ENCODE results near the gene GZMB.

Gene GZMB

DNA sequence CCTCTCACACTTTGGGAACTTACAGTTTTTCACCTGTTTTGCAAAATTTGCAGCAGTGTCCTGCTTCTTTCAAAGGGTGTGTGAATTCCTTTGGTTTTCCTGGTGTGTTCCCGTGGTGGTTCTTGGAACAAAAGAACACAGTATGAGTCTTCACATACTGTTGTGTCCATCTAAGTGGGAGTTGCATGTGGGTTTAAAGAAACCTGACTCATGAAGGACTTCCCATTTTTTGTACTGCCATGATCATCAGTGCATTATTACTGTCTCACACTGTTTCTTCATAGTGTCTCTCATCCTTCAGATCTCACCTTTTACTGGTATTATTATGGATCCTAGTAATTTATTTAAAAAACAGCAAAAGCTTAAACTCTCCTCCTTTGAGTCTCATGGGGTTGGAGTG, 20.7 kb downstream of the GZMB start:
- no peak overlapping the region for H3K9ac ChIP-seq
- no peak overlapping the region for H3K4me3 ChIP-seq
- no peak for TF ChIP-seq Cebpa-rat (IDR thresholded peaks at IDR 0.05)
- H3K27me3 ChIP-seq = no peaks in the 10 kb centered on the region
- no peak overlapping the region for H3K27ac ChIP-seq
- no peaks in the 10 kb centered on the region for H3K36me3 ChIP-seq
- no peaks in the 10 kb centered on the region for H4K20me1 ChIP-seq
- H3K4me2 ChIP-seq = no peak overlapping the region
- H3K4me1 ChIP-seq = peaks cover 0 to 4% (median 0%) of the 10 kb centered on the region in 10 experiments; a peak in 2 of 20 replicates
- H3K9me3 ChIP-seq (replicated peaks in 1 of 11) = peaks cover 0 to 1% (median 0%) of the 10 kb centered on the region in 11 experiments; a peak in 3 of 22 replicates

DNA sequence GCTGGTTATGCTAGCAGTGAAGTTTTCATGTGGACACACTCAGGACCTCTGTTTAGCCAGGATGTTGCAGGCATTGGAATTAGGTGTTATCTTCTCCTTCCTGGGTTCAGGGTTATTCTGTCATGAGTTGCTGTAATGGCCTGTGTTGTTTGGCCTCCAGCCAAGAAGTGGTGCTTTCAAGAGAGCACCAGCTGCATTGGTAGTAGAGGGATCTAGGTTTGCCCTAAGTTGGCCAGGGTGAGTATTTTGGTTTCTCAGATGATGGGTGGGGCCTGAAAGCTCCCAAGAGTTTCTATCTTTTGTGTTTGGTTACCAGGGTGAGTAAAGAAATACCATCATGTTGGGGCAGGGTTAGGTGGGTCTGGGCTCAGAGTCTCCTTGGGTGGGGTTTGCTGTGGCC, 21.8 kb downstream of the GZMB start:
- Histone ChIP-seq H3K9ac (no peak overlapping the region), H3K27me3 (no peaks in the 10 kb centered on the region), H3K4me2 (no peak overlapping the region), H3K4me1 (peaks cover 1 to 13% (median 9%) of the 10 kb centered on the region in 10 experiments; a peak in 14 of 20 replicates), H4K20me1 (no peaks in the 10 kb centered on the region), H3K9me3 (replicated peaks in 1 of 11) (no peaks in the 10 kb centered on the region; a peak in 1 of 22 replicates), H3K4me3 (no peak overlapping the region), H3K27ac (no peak overlapping the region), H3K36me3 (no peaks in the 10 kb centered on the region)
- TF ChIP-seq Cebpa-rat (IDR thresholded peaks at IDR 0.05) = no peak

DNA sequence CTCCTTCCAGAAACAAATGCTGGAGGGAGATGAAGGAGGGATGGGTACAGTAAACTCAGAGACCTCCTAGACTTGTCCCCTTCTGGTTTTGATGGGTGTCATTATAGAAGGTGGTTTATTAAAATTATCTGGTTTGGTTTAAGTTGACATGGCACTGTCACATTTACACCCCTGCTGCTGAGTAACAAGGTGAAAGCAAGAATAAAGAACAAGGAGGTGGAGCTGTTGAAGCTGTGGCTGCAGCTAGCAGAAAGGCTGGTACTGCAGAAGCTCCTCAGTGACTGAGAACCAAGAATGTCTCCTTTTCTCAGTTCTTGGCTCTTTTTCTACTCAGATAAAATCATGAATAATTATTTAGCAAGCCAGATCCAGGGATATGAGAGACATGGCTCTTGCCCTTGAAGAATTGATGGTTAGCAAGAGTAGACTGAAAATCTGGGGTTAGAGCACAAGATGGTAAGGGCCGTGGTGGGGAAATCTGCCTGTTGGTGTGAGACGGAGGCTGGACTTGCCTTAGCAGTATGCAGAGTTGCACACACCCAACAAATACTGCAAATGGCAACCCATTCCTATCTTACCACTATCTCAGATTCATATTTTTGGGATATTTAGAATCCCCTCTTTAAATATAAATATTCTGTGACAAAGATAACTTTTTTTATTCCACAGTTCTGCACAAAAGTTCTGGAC, 24.2 kb downstream of the GZMB start, which contains the start of gene GZMH:
Gene GZMH (minus strand): TSS at position 31 of the 690 bp plus-strand sequence. CDS start 72 bp downstream, outside the sequence.
- no peak within 1 kb of the TSS for H3K9ac ChIP-seq

DNA sequence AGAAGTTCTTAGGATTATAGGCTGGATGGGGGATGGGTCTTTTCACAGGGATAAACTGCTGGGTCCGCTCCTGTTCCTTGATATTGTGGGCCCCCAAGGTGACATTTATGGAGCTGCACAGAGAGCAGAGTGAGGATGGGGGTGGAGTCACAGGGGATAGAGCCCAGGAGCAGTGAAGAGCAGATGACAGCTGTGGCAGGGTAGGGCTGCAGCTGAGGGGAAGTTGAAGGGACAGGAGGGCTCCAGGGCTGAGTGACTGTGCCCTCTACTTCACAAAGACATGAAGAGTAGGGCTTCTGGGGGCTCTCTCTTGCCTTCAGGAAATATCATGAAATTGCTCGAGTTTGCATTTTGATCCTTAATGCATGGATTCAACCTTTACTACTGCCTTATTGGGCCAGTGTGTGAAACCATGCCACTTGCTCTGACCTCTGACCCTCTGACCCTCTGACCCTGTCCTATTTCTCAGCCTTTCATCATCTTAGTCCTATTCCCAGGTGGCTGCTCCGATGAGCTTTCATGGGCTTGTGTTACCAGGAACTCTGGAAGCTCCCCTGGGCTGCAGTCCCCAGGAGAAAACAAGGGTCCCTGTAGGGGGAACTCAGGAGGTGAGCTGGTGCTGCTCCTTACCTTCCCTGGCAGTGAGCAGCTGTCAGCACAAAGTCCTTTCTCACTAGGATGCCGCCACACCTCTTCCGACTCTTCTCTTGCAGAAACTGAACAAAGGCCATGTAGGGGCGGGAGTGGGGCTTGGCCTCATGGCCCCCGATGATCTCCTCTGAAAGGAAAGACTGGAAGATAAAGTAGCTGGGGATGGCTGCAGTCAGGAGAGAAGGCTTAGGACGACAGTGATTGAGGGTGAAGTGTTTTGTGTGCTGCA, 26.1 kb downstream of the GZMB start:
- H3K9me3 ChIP-seq (replicated peaks in 1 of 11) = peaks cover 0 to 4% (median 0%) of the 10 kb centered on the region in 11 experiments; a peak in 1 of 22 replicates
- H3K9ac ChIP-seq = no peak overlapping the region
- H3K27me3 ChIP-seq = no peaks in the 10 kb centered on the region
- TF ChIP-seq Cebpa-rat (IDR thresholded peaks at IDR 0.05) = no peak
- peak overlapping the region in 7 of 11 experiments; percentile 14 to 38 (median 32); a peak in 6 of 22 replicates for H3K4me2 ChIP-seq
- peaks cover 6 to 21% (median 15%) of the 10 kb centered on the region in 10 experiments; a peak in 16 of 20 replicates for H3K4me1 ChIP-seq
- no peaks in the 10 kb centered on the region for H3K36me3 ChIP-seq
- H4K20me1 ChIP-seq = no peaks in the 10 kb centered on the region
- no peak overlapping the region for H3K4me3 ChIP-seq
- H3K27ac ChIP-seq = no peak overlapping the region

More for the DNA sequence above, 24.2 kb downstream of the GZMB start, which contains the start of gene GZMH:
- Histone ChIP-seq H3K36me3 (no peaks in the 10 kb centered on the region), H4K20me1 (no peaks in the 10 kb centered on the region), H3K9me3 (replicated peaks in 1 of 11) (no peaks in the 10 kb centered on the region; a peak in 1 of 22 replicates), H3K4me2 (no peak within 1 kb of the TSS), H3K27me3 (no peaks in the 10 kb centered on the region), H3K4me1 (peaks cover 6 to 21% (median 15%) of the 10 kb centered on the region in 10 experiments; a peak in 16 of 20 replicates), H3K4me3 (no peak within 1 kb of the TSS), H3K27ac (no peak within 1 kb of the TSS)
- TF ChIP-seq Cebpa-rat (IDR thresholded peaks at IDR 0.05) = no peak

DNA sequence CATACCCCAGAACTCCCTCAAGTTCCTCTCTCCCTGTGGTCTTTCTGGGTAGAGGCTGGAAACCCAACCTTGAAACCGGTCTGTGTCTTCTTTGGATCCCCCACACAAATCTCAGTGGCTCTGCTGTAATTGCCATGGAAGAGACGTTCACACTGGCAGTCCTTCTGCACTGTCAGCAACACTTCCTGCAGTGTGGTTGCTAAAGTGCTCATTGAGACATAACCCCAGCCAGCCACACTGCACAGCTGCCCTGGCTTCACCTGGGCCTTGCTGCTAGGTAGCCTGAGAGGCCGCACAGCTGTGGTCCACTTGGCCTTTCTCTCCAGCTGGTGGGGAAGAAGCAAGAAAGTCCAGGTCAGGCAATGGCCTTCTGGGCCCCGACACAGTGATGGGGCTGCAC, 26.9 kb downstream of the GZMB start:
- H3K9ac ChIP-seq = no peak overlapping the region
- no peak for TF ChIP-seq Cebpa-rat (IDR thresholded peaks at IDR 0.05)
- H3K4me1 ChIP-seq = peaks cover 6 to 21% (median 15%) of the 10 kb centered on the region in 10 experiments; a peak in 16 of 20 replicates

DNA sequence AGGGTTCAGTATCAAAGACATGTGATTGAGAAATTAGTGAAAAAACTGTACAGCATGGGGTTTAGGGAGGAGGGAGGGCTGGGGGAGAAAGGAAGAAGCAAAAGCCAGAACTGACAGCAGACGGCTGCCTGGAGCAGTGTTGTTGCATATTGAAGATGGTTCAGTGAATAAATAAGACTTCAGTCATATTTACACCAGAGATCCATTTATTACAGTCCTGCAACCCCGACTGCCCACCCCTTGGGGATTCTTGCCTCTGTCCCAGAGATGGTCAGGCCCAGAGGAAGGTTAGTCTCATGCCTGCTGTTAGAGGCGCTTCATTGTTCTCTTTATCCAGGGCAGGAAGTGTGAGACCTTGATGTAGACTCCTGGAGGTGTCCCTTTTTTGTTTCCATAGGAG, 27.7 kb downstream of the GZMB start:
- 0 out of 22 replicates have a peak overlapping the region, but pooled peaks of 1 of the 11 experiments have one; percentile 15 for H3K27ac ChIP-seq
- H3K9ac ChIP-seq = no peak overlapping the region
- H3K4me1 ChIP-seq = peaks cover 6 to 21% (median 15%) of the 10 kb centered on the region in 10 experiments; a peak in 16 of 20 replicates
- H3K4me3 ChIP-seq = no peak overlapping the region
- H3K9me3 ChIP-seq (replicated peaks in 1 of 11) = peaks cover 6 to 12% (median 10%) of the 10 kb centered on the region in 11 experiments; a peak in 20 of 22 replicates
- no peaks in the 10 kb centered on the region for H3K27me3 ChIP-seq
- TF ChIP-seq Cebpa-rat (IDR thresholded peaks at IDR 0.05) = no peak
- 0 out of 22 replicates have a peak overlapping the region, but pooled peaks of 5 of the 11 experiments have one; percentile 10 to 38 (median 32) for H3K4me2 ChIP-seq
- H3K36me3 ChIP-seq = no peaks in the 10 kb centered on the region
- H4K20me1 ChIP-seq = no peaks in the 10 kb centered on the region

More for the DNA sequence above, 26.9 kb downstream of the GZMB start:
- Histone ChIP-seq H3K9me3 (replicated peaks in 1 of 11) (peaks cover 2 to 8% (median 4%) of the 10 kb centered on the region in 11 experiments; a peak in 17 of 22 replicates), H3K4me2 (peak overlapping the region in 9 of 11 experiments; percentile 10 to 38 (median 25); a peak in 10 of 22 replicates), H3K36me3 (no peaks in the 10 kb centered on the region), H4K20me1 (no peaks in the 10 kb centered on the region), H3K4me3 (no peak overlapping the region), H3K27me3 (no peaks in the 10 kb centered on the region), H3K27ac (peak overlapping the region in 3 of 11 experiments; percentile 2 to 22 (median 6); a peak in 1 of 22 replicates)

DNA sequence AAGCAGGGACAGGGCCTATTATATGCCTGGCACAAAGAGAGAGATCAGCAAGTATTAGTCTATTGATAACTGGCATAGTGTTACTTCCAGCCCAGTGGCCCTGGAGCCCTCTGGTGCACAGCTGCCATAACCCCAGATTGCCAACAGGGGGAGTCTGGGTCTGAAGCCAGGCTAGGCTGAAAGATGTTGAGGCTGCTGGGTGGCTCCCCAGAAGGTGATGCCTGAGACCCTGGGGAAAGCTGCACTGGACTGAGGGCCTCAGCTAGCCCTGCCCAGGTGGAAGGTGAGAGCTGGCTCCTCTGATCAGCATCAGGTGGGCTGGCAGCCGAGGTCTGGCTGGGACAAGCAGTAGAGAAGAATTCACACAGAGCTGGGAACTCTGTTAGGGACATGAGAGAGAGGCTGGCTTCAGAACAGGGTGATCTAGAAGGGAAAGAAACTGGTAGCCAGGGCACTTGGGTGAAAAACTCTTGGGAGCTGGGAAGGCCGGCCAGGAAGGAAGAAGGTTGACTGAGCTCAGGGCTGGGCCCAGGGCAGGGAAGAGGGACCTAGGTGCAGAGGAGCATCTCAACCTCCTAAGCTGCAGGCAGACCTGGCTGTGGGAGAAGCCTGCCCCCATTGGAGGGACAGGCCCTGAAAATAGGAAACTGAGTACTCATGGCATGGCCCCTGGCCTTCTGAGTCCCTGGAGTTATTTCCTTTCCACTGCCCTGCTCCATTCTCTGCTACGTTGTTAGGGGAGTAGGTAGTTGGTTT, 28.4 kb downstream of the GZMB start:
- H3K9ac ChIP-seq = no peak overlapping the region

DNA sequence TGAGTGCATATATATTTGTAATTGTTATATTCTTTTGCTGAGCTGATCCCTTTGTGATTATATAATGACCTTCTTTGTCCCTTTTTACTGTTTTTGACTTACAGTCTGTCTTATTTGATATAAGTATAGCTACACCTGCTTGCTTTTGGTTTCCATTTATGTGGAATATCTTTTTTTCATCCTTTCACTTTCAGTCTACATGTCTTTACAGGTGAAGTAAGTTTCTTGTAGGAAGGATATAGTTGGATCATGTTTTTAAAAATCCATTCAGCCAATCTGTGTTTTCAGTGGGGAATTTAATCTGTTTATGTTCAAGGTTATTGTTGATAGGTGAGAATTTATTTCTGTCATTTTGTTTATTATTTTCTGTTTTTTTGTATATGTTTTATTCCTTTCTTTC, 36.6 kb downstream of the GZMB start:
- Histone ChIP-seq H3K4me2 (no peak overlapping the region), H3K4me3 (no peak overlapping the region)

More for the DNA sequence above, 28.4 kb downstream of the GZMB start:
- Histone ChIP-seq H4K20me1 (no peaks in the 10 kb centered on the region), H3K9me3 (replicated peaks in 1 of 11) (peaks cover 10 to 18% (median 16%) of the 10 kb centered on the region in 11 experiments; a peak in 20 of 22 replicates), H3K4me1 (peaks cover 6 to 21% (median 15%) of the 10 kb centered on the region in 10 experiments; a peak in 16 of 20 replicates), H3K36me3 (no peaks in the 10 kb centered on the region), H3K27me3 (no peaks in the 10 kb centered on the region), H3K4me2 (no peak overlapping the region), H3K27ac (no peak overlapping the region), H3K4me3 (no peak overlapping the region)
- no peak for TF ChIP-seq Cebpa-rat (IDR thresholded peaks at IDR 0.05)

More for the DNA sequence above, 36.6 kb downstream of the GZMB start:
- Histone ChIP-seq H3K36me3 (no peaks in the 10 kb centered on the region), H3K27ac (no peak overlapping the region), H4K20me1 (no peaks in the 10 kb centered on the region), H3K9ac (no peak overlapping the region), H3K27me3 (no peaks in the 10 kb centered on the region), H3K9me3 (replicated peaks in 1 of 11) (peaks cover 41 to 73% (median 60%) of the 10 kb centered on the region in 11 experiments), H3K4me1 (no peaks in the 10 kb centered on the region)
- TF ChIP-seq Cebpa-rat (IDR thresholded peaks at IDR 0.05) = no peak

All from BLaER1 treated with 17β-estradiol and CSF1 and Interleukin-3, amounts not matched to agents 10 nM and 100 nM (cell line).